HEK293 (cell line): Measurements from ENCODE around the gene TSC22D1.

Experiments
- ATF2 ChIP-seq: fragments of 450-650 bp; formaldehyde crosslinking; IDR thresholded peaks from 2 replicates; pipeline ENCODE4 v1.5.1; 2016; ENCODE audit warnings: missing biosample characterization, missing genetic modification characterization, low read depth
- CTCF ChIP-seq: fragments of 450-650 bp; formaldehyde crosslinking; IDR thresholded peaks from 2 replicates; pipeline ENCODE4 v1.5.1; 2016; ENCODE audit warnings: missing biosample characterization, missing genetic modification characterization
- REST ChIP-seq: fragments of 450-650 bp; formaldehyde crosslinking; IDR thresholded peaks from 2 replicates; pipeline ENCODE4 v1.5.1; 2016; ENCODE audit warnings: missing biosample characterization, missing genetic modification characterization
- ZNF146 ChIP-seq: fragments of 450-650 bp; formaldehyde crosslinking; IDR thresholded peaks from 2 replicates; pipeline ENCODE4 v1.5.1; 2016; ENCODE audit warnings: missing biosample characterization, missing genetic modification characterization
- ZNF239 ChIP-seq: fragments of 450-650 bp; formaldehyde crosslinking; IDR thresholded peaks from 2 replicates; pipeline ENCODE4 v1.5.1; 2016; ENCODE audit warnings: missing biosample characterization, missing genetic modification characterization
- ZNF26 ChIP-seq: fragments of 450-650 bp; formaldehyde crosslinking; IDR thresholded peaks from 2 replicates; pipeline ENCODE4 v1.5.1; 2016; ENCODE audit warnings: missing biosample characterization, missing genetic modification characterization
- ZNF274 ChIP-seq, 2 experiments: fragments of 200-500 bp in 1 of 2; fragments of 450-650 bp in 1 of 2; sonication (Bioruptor generic) in 1 of 2; formaldehyde crosslinking in 1 of 2; IDR thresholded peaks; 2 replicates each; pipeline versions ENCODE4 v1.5.1 to v1.6.1; 2014 to 2016; ENCODE audit warnings: borderline replicate concordance in 1 of 2, inconsistent platforms in 1 of 2, low read length in 1 of 2, missing biosample characterization in 1 of 2, missing genetic modification characterization in 1 of 2
- ZNF501 ChIP-seq: fragments of 450-650 bp; formaldehyde crosslinking; IDR thresholded peaks from 2 replicates; pipeline ENCODE4 v1.5.1; 2016; ENCODE audit warnings: missing biosample characterization, missing genetic modification characterization
- ZNF768 ChIP-seq: fragments of 450-650 bp; formaldehyde crosslinking; IDR thresholded peaks from 2 replicates; pipeline ENCODE4 v1.5.1; 2018; ENCODE audit warnings: missing biosample characterization, mild to moderate bottlenecking, missing genetic modification characterization

GRCh38 chr13:44433863-44434765, 142.0 kb downstream of the TSC22D1 start:
- TF ChIP-seq CTCF (no peak), ZNF146 (tag by site-specific recombination) (no peak), ZNF239 (tag by site-specific recombination) (no peak), ZNF501 (tag by site-specific recombination) (no peak), REST (tag by site-specific recombination) (no peak), ATF2 (tag by site-specific recombination) (no peak), ZNF274 (IDR thresholded peaks at IDR 0.05; ENCODE audit: low read length) (no peak), ZNF274 (tag by site-specific recombination; IDR thresholded peaks at IDR 0.05; ENCODE audit: borderline replicate concordance) (no peak), ZNF768 (tag by site-specific recombination) (no peak), ZNF26 (tag by site-specific recombination) (no peak)
